Natural killer cell (primary cell): ENCODE measurements around the gene UNC119B. TPM values are rescaled to one million over a fixed set of nuclear protein-coding genes. Genes with fewer than 3 reads are reported as not detected.

Source experiments
- ATAC-seq, 3 donors: fragments of 150-1000 bp in 2 of 3; fragments of 200-7000 bp in 1 of 3; cut with Tn5 transposase; 1 replicate in 1 of 3; 2 replicates in 2 of 3; pipeline ENCODE4 v1.10.0; 2021; ENCODE audit warnings: mild to moderate bottlenecking in 2 of 3, moderate library complexity in 2 of 3
- DNase-seq, 2 donors: peaks; one replicate each; pipeline versions ENCODE4 v3.0.0 to v3.0.0-alpha.2; 2013 to 2021; ENCODE audit warnings: mixed read lengths in 1 of 2
- H3K27ac ChIP-seq: one replicate; pipeline ENCODE4 v1.5.1; 2013; ENCODE audit warnings: mild to moderate bottlenecking, low read length
- H3K27me3 ChIP-seq: one replicate; pipeline ENCODE4 v1.6.1; 2013; ENCODE audit warnings: low read length; ENCODE audit not compliant: control insufficient read depth, insufficient read depth
- H3K36me3 ChIP-seq: one replicate; pipeline ENCODE4 v1.6.1; 2013; ENCODE audit warnings: low read length; ENCODE audit not compliant: control insufficient read depth, insufficient read depth
- H3K4me1 ChIP-seq: one replicate; pipeline ENCODE4 v1.6.1; 2013; ENCODE audit warnings: low read length; ENCODE audit not compliant: control insufficient read depth, insufficient read depth
- H3K4me3 ChIP-seq: one replicate; pipeline ENCODE4 v1.5.1; 2013; ENCODE audit warnings: low read length
- H3K9me3 ChIP-seq: one replicate; pipeline ENCODE4 v1.6.1; 2013; ENCODE audit warnings: low read length; ENCODE audit not compliant: control insufficient read depth, insufficient read depth
- H3K27ac Mint-ChIP-seq, 2 donors: one replicate each; pipeline ENCODE4 v1.8.0; 2022; ENCODE audit warnings: mild to moderate bottlenecking in 2 of 2, mixed read lengths in 2 of 2, moderate library complexity in 1 of 2
- H3K27me3 Mint-ChIP-seq, 2 donors: one replicate each; pipeline ENCODE4 v1.8.0; 2022; ENCODE audit warnings: low read depth in 2 of 2, mixed read lengths in 2 of 2
- H3K36me3 Mint-ChIP-seq: one replicate; pipeline ENCODE4 v1.8.0; 2022; ENCODE audit warnings: mixed read lengths
- H3K4me1 Mint-ChIP-seq, 2 donors: one replicate each; pipeline ENCODE4 v1.8.0; 2022; ENCODE audit warnings: mixed read lengths in 2 of 2
- H3K4me3 Mint-ChIP-seq: one replicate; pipeline ENCODE4 v1.8.0; 2022; ENCODE audit warnings: mild to moderate bottlenecking, moderate library complexity, mixed read lengths
- H3K9me3 Mint-ChIP-seq, 2 donors: one replicate each; pipeline ENCODE4 v1.8.0; 2022; ENCODE audit warnings: mixed read lengths in 2 of 2
- WGBS: methylation state at CpG from one replicate; pipeline ENCODE4 v1.1.7; 2013; ENCODE audit warnings: missing lambda C conversion rate; ENCODE audit not compliant: insufficient coverage; 5-methylcytosine and 5-hydroxymethylcytosine counted together
- intact Hi-C: fragments of 100-400 bp; cut with micrococcal nuclease; formaldehyde crosslinking; loops from one replicate; pipeline ENCODE4 v1.14.2; 2022
- total RNA-seq, 4 donors: library from RNA; stranded (reverse); fragments of 120-200 nt in 1 of 4; gene quantifications; one replicate each; pipeline versions ENCODE4 v1.2.3 to v1.2.4, GENCODE V29; 2013 to 2022
- TF ChIP-seq, protein P1 (sequence below): fragments of 200-600 bp; IDR thresholded peaks from one replicate; pipeline ENCODE4 v1.8.0; 2022; ENCODE audit warnings: antibody characterized with exemption

Gene UNC119B
- total RNA-seq, 3 donors from 2014 or later (not counting 1 experiment from before 2014, with no cell fraction given): 10.7 to 11.6 (median 11.6) TPM

DNA sequence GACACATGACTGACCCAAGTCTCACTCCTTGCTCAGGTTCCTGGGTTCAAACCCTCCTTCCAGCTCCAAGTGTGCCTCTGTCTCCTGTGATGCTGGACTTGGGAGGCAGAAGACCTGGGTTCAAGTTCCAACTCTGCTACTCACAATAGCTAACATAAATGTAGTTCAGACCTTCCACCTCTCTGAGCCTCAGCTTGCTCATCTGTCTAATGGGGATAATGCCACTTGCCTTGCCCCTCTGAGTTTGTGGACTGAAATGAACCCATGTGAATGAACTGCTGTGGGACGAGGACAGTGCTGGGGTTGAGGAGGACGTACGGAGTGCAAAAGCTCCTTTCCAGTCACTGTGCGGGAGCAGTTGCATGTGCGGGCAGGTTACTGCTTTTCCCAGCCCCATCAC lies 56.3 kb downstream of the UNC119B start:
- Histone ChIP-seq H3K36me3 (peaks cover 48% of the 10 kb centered on the region), H3K4me3 (no peak overlapping the region), H3K9me3 (no peaks in the 10 kb centered on the region), H3K4me1 (peaks cover 6% of the 10 kb centered on the region), H3K27ac (no peak overlapping the region), H3K27me3 (no peaks in the 10 kb centered on the region)
- Mint-ChIP-seq H3K9me3 (no peaks in the 10 kb centered on the region), H3K36me3 (no peaks in the 10 kb centered on the region), H3K27ac (no peak overlapping the region), H3K4me1 (peaks cover 12 to 13% of the 10 kb centered on the region in 2 donors), H3K4me3 (no peak overlapping the region), H3K27me3 (no peaks in the 10 kb centered on the region)
- WGBS: 100% methylated on average over 4 of the region's 5 CpGs
- TF ChIP-seq, protein P1, sequence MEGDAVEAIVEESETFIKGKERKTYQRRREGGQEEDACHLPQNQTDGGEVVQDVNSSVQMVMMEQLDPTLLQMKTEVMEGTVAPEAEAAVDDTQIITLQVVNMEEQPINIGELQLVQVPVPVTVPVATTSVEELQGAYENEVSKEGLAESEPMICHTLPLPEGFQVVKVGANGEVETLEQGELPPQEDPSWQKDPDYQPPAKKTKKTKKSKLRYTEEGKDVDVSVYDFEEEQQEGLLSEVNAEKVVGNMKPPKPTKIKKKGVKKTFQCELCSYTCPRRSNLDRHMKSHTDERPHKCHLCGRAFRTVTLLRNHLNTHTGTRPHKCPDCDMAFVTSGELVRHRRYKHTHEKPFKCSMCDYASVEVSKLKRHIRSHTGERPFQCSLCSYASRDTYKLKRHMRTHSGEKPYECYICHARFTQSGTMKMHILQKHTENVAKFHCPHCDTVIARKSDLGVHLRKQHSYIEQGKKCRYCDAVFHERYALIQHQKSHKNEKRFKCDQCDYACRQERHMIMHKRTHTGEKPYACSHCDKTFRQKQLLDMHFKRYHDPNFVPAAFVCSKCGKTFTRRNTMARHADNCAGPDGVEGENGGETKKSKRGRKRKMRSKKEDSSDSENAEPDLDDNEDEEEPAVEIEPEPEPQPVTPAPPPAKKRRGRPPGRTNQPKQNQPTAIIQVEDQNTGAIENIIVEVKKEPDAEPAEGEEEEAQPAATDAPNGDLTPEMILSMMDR: no peak
- DNase-seq (no peak), ATAC-seq (no peak)
- intact Hi-C loops: no loop called here

DNA sequence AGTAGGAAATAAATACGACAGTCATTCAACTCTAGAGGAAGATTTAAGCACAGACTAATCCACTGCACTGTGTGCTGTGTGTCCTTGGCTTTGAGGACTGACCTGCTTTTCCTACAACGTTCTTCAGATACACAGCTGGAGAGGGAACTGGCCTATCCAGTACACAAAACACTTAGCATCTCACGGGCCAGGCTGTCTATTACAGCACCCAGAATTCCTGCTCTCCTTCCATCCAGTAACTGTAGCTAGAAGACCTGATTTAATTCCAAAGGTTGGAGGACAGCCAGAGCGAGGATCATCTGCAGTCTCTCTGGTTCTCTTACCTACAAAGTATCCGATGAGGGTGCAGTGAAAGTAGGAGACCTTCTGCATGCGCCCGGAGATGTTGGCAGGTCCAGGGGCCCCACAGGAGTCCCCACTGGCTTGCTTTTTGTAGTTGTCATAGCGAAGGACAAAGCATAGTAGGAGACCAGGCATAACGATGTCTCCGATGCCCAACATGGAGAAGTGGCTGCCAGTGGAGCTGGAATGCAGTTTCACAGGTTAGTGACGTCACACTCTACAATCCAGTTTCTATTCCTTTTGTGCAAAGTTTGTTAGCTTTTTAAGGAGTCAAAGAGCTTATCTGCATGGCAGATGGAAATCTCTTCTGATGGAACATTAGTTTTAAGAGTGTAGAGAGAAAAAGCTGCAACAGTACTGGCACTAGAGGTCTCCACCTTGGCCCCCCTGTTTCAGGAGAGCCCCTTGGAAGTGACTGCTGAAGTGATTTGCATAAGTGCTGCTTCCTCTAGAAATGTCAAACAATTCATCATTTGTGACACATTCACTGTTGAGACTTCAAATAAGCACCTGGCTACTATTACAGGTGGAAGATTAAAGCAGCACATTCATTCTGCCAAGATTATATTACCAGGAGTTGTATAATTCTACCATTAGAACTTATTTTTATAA lies 57.1 kb downstream of the UNC119B start:
- peaks cover 17 to 18% of the 10 kb centered on the region in 2 donors for H3K4me1 Mint-ChIP-seq
- ATAC-seq: no peak
- Histone ChIP-seq H3K27me3 (no peaks in the 10 kb centered on the region), H3K27ac (no peak overlapping the region), H3K9me3 (no peaks in the 10 kb centered on the region), H3K36me3 (peaks cover 48% of the 10 kb centered on the region), H3K4me3 (no peak overlapping the region), H3K4me1 (peaks cover 7% of the 10 kb centered on the region)
- H3K27ac Mint-ChIP-seq: no peak overlapping the region
- WGBS: 96% methylated on average over 11 of the region's 11 CpGs
- intact Hi-C loops: no loop called here
- no peak for DNase-seq
- no peaks in the 10 kb centered on the region for H3K9me3 Mint-ChIP-seq
- H3K27me3 Mint-ChIP-seq: no peaks in the 10 kb centered on the region
- H3K4me3 Mint-ChIP-seq: no peak overlapping the region
- H3K36me3 Mint-ChIP-seq: no peaks in the 10 kb centered on the region
- TF ChIP-seq, protein P1: no peak

DNA sequence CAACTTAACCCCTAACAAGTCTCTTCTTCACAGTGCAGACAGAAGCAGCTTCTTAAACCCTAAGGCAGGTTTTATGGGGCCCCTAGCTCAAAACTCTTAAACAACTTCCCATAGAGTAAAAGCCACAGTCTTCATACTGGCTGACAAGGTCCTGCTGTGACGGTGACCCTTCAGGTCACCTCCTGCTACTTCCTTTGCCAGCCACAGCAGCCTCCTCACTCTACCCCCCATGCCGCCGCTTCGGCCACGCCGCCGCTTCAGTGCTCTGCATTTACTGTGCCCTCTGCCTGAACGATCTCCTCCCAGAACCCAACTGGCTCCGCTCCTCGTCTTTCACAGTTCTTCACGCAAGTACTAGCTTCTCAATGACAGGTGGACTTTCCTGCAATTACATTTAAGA lies 60.8 kb downstream of the UNC119B start:
- DNase-seq: no peak
- Mint-ChIP-seq H3K27me3 (no peaks in the 10 kb centered on the region), H3K4me3 (no peak overlapping the region), H3K4me1 (peaks cover 35 to 38% of the 10 kb centered on the region in 2 donors), H3K9me3 (no peaks in the 10 kb centered on the region), H3K36me3 (no peaks in the 10 kb centered on the region), H3K27ac (peak overlapping the region; percentile 2 to 59)
- TF ChIP-seq, protein P1: no peak
- ATAC-seq: peak in 1 of 3 donors; percentile 34
- peaks cover 16% of the 10 kb centered on the region for H3K4me1 ChIP-seq
- H3K36me3 ChIP-seq: peaks cover 26% of the 10 kb centered on the region
- no peak overlapping the region for H3K4me3 ChIP-seq
- no peaks in the 10 kb centered on the region for H3K9me3 ChIP-seq
- H3K27ac ChIP-seq: no peak overlapping the region
- WGBS: 67% methylated on average over 11 of the region's 11 CpGs
- no peaks in the 10 kb centered on the region for H3K27me3 ChIP-seq
- intact Hi-C loops: no loop called here

Other genes starting within 250 kb of the UNC119B start
- gene SRSF9, start 240.7 kb upstream of the UNC119B start, total RNA-seq: 100 to 1,000 TPM; 175 to 191 (median 179) TPM
- gene DYNLL1, start 214.3 kb upstream of the UNC119B start, total RNA-seq: 100 to 1,000 TPM in 1 of 3 donors, 10 to 100 TPM in 2; 69.7 to 110 (median 77.2) TPM
- 10 to 100 TPM; 11.4 to 17.1 (median 14.6) TPM for gene COQ5, start 181.3 kb upstream of the UNC119B start, total RNA-seq
- gene RNF10, start 176.1 kb upstream of the UNC119B start, total RNA-seq: 100 to 1,000 TPM; 371 to 488 (median 389) TPM
- gene POP5, start 129.1 kb upstream of the UNC119B start, total RNA-seq: 10 to 100 TPM; 38.7 to 54.3 (median 42.9) TPM
- gene CABP1, start 69.8 kb upstream of the UNC119B start, total RNA-seq: not detected
- 10 to 100 TPM; 47.4 to 52.8 (median 49.6) TPM for gene MLEC, start 23.3 kb upstream of the UNC119B start, total RNA-seq
- 10 to 100 TPM; 14.9 to 18.6 (median 15.5) TPM for gene ACADS, start 15.4 kb downstream of the UNC119B start, total RNA-seq
- gene SPPL3, start 193.9 kb downstream of the UNC119B start, total RNA-seq: 10 to 100 TPM; 31.5 to 40.2 (median 39.9) TPM